H1 (cell line): Measurements from ENCODE around the gene C17orf50. TPM values are rescaled to one million over a fixed set of nuclear protein-coding genes. Genes with fewer than 3 reads are reported as not detected.

Experiments
- CTCF ChIA-PET: fragments of 300-600 bp; sonication (Branson Sonifier 250); formaldehyde crosslinking; loops from one replicate; lab custom pipeline; 2021; ENCODE audit not compliant: partially characterized antibody; lab: Charles Lee
- POLR2A ChIA-PET: fragments of 300-600 bp; sonication (Branson Sonifier 250); formaldehyde crosslinking; loops from one replicate; lab custom pipeline; 2021; ENCODE audit warnings: inconsistent platforms; ENCODE audit not compliant: partially characterized antibody; lab: Charles Lee
- DNase-seq, 2 experiments: peaks; one replicate each; pipeline versions ENCODE4 v3.0.0 to v3.0.0-alpha.2; 2010 to 2022; ENCODE audit warnings: low spot score in 2 of 2, low read depth in 1 of 2, mixed read lengths in 1 of 2
- FAIRE-seq: peaks from 2 replicates; lab custom pipeline; 2011; peaks lifted over from hg19 to GRCh38; lab: Jason Lieb, UNC
- H2AFZ ChIP-seq: 2 replicates; pipeline ENCODE4 v1.8.1; 2012; ENCODE audit warnings: low read length, inconsistent platforms
- H2AK5ac ChIP-seq: 2 replicates; pipeline ENCODE4 v1.6.1; 2013; ENCODE audit warnings: low read depth, low read length
- H2BK120ac ChIP-seq: replicated peaks from 2 replicates; pipeline ENCODE3; 2013; ENCODE audit warnings: low read depth, low read length, inconsistent platforms
- H2BK12ac ChIP-seq: 2 replicates; pipeline ENCODE4 v1.6.1; 2013; ENCODE audit warnings: low read depth, low read length
- H2BK15ac ChIP-seq: 2 replicates; pipeline ENCODE4 v1.6.1; 2013; ENCODE audit warnings: low read length
- H2BK20ac ChIP-seq: 2 replicates; pipeline ENCODE4 v1.6.1; 2013; ENCODE audit warnings: low read length
- H2BK5ac ChIP-seq: 2 replicates; pipeline ENCODE4 v1.6.1; 2013; ENCODE audit warnings: low read depth, low read length
- H3K14ac ChIP-seq: 2 replicates; pipeline ENCODE4 v1.6.1; 2013; ENCODE audit warnings: inconsistent platforms; ENCODE audit not compliant: insufficient read length
- H3K18ac ChIP-seq: 2 replicates; pipeline ENCODE4 v1.6.1; 2013; ENCODE audit warnings: low read length; ENCODE audit errors: extremely low read depth
- H3K23ac ChIP-seq: 2 replicates; pipeline ENCODE4 v1.6.1; 2013; ENCODE audit warnings: inconsistent platforms; ENCODE audit not compliant: insufficient read length
- H3K23me2 ChIP-seq: 2 replicates; pipeline ENCODE4 v1.6.1; 2013; ENCODE audit warnings: low read depth, low read length
- H3K27ac ChIP-seq: 2 replicates; pipeline ENCODE4 v1.6.1; 2011; ENCODE audit warnings: low read depth, low read length, inconsistent platforms
- H3K27me3 ChIP-seq, 4 experiments: replicated peaks in 1 of 4; 1 replicate in 1 of 4; 2 replicates in 3 of 4; pipeline versions ENCODE4 v1.6.1 to v1.8.1; 2011 to 2013; ENCODE audit warnings: low read length in 3 of 4, mild to moderate bottlenecking in 3 of 4, inconsistent platforms in 2 of 4, mixed read lengths in 2 of 4, moderate library complexity in 1 of 4; ENCODE audit not compliant: control insufficient read depth in 3 of 4, insufficient read depth in 3 of 4; ENCODE audit errors: extremely low read depth in 1 of 4
- H3K36me3 ChIP-seq, 4 experiments: 2 replicates each; pipeline versions ENCODE4 v1.6.1 to v1.8.1; 2011 to 2013; ENCODE audit warnings: mild to moderate bottlenecking in 4 of 4, low read length in 3 of 4, moderate library complexity in 2 of 4, control low read depth in 1 of 4, inconsistent platforms in 1 of 4; ENCODE audit not compliant: insufficient read depth in 4 of 4, control insufficient read depth in 2 of 4
- H3K4ac ChIP-seq: replicated peaks from 2 replicates; pipeline ENCODE3; 2013; ENCODE audit warnings: low read length, low read depth, mixed read lengths, inconsistent platforms; ENCODE audit not compliant: insufficient read length
- H3K4me1 ChIP-seq, 4 experiments: replicated peaks in 1 of 4; 1 replicate in 1 of 4; 2 replicates in 3 of 4; pipeline versions ENCODE4 v1.6.1 to v1.8.1; 2011 to 2013; ENCODE audit warnings: low read length in 3 of 4, inconsistent platforms in 2 of 4, mixed read lengths in 1 of 4; ENCODE audit not compliant: insufficient read depth in 4 of 4, control insufficient read depth in 3 of 4
- H3K4me2 ChIP-seq, 2 experiments: 2 replicates each; pipeline versions ENCODE4 v1.6.1 to v1.8.1; 2011 to 2013; ENCODE audit warnings: low read depth in 2 of 2, low read length in 2 of 2, control low read depth in 1 of 2, inconsistent platforms in 1 of 2, mild to moderate bottlenecking in 1 of 2; ENCODE audit not compliant: insufficient read depth in 1 of 2
- H3K4me3 ChIP-seq, 4 experiments: fragments of 200-600, 300-600 bp in 1 of 4; sonication (generic), shearing (Covaris generic), sonication (Bioruptor Twin) in 1 of 4; 2 replicates each; pipeline versions ENCODE4 v1.5.1 to v1.8.1; 2011 to 2016; ENCODE audit warnings: low read length in 4 of 4, low read depth in 3 of 4, control low read depth in 2 of 4, inconsistent platforms in 2 of 4, mild to moderate bottlenecking in 2 of 4, mixed read lengths in 1 of 4, moderate library complexity in 1 of 4; ENCODE audit not compliant: insufficient read depth in 2 of 4; ENCODE audit errors: extremely low read depth in 1 of 4
- H3K56ac ChIP-seq: replicated peaks from 2 replicates; pipeline ENCODE3; 2013; ENCODE audit warnings: low read depth, mild to moderate bottlenecking, mixed read lengths, low read length, inconsistent platforms; ENCODE audit not compliant: insufficient read length
- H3K79me1 ChIP-seq: 2 replicates; pipeline ENCODE4 v1.6.1; 2013; ENCODE audit warnings: low read depth, low read length, control low read depth
- H3K79me2 ChIP-seq, 2 experiments: 2 replicates each; pipeline versions ENCODE4 v1.6.1 to v1.8.1; 2012 to 2013; ENCODE audit warnings: low read length in 2 of 2, mild to moderate bottlenecking in 2 of 2, inconsistent platforms in 1 of 2; ENCODE audit not compliant: insufficient read depth in 2 of 2, control insufficient read depth in 1 of 2
- H3K9ac ChIP-seq, 4 experiments: replicated peaks in 1 of 4; 1 replicate in 1 of 4; 2 replicates in 3 of 4; pipeline versions ENCODE4 v1.6.1 to v1.8.1; 2011 to 2013; ENCODE audit warnings: low read depth in 3 of 4, low read length in 3 of 4, control low read depth in 2 of 4, mild to moderate bottlenecking in 2 of 4, moderate library complexity in 2 of 4, inconsistent platforms in 1 of 4; ENCODE audit errors: extremely low read depth in 1 of 4
- H3K9me3 ChIP-seq, 2 experiments: 2 replicates each; pipeline versions ENCODE4 v1.6.1 to v1.8.1; 2012 to 2013; ENCODE audit warnings: mild to moderate bottlenecking in 2 of 2, moderate library complexity in 2 of 2, control low read depth in 1 of 2, inconsistent platforms in 1 of 2, low read depth in 1 of 2, low read length in 1 of 2, mixed read lengths in 1 of 2; ENCODE audit not compliant: insufficient read depth in 2 of 2
- H4K20me1 ChIP-seq, 2 experiments: replicated peaks in 1 of 2; 2 replicates each; pipeline versions ENCODE3 to v1.8.1; 2011 to 2013; ENCODE audit warnings: inconsistent platforms in 2 of 2, low read length in 2 of 2, mild to moderate bottlenecking in 1 of 2; ENCODE audit not compliant: insufficient read depth in 2 of 2, control insufficient read depth in 1 of 2
- H4K5ac ChIP-seq: 2 replicates; pipeline ENCODE4 v1.6.1; 2013; ENCODE audit warnings: low read length, low read depth, mixed read lengths, inconsistent platforms; ENCODE audit not compliant: insufficient read length
- H4K8ac ChIP-seq: 2 replicates; pipeline ENCODE4 v1.8.0; 2013; ENCODE audit warnings: mild to moderate bottlenecking, moderate library complexity, low read length, inconsistent platforms; ENCODE audit not compliant: insufficient read depth; ENCODE audit errors: extremely low read depth
- H4K91ac ChIP-seq: replicated peaks from 2 replicates; pipeline ENCODE3; 2013; ENCODE audit warnings: low read length, mixed read lengths, inconsistent platforms; ENCODE audit not compliant: insufficient read length
- ATF3 ChIP-seq: IDR thresholded peaks from 2 replicates; pipeline ENCODE4 v1.6.1; 2011; ENCODE audit warnings: low read depth, mild to moderate bottlenecking, low read length; ENCODE audit not compliant: insufficient read depth
- WGBS, 2 experiments: shearing (Covaris generic) in 1 of 2; methylation state at CpG; one replicate each; pipeline versions ENCODE4 v1.1.6 to v1.1.7; 2013 to 2015; ENCODE audit warnings: low lambda C conversion rate in 2 of 2, mixed read lengths in 2 of 2, inconsistent platforms in 1 of 2, low coverage in 1 of 2, missing lambda C conversion rate in 1 of 2; ENCODE audit not compliant: insufficient replicate concordance in 2 of 2, insufficient coverage in 1 of 2, insufficient read length in 1 of 2; ENCODE audit errors: extremely low coverage in 1 of 2, missing lambda C conversion rate in 1 of 2; 5-methylcytosine and 5-hydroxymethylcytosine counted together
- polyA plus RNA-seq, 7 experiments: library from polyadenylated mRNA; depleted of rRNA in 3 of 7; stranded (reverse) in 5 of 7; unstranded in 2 of 7; fragments of >200 nt in 5 of 7; fragments of 200-250 nt in 2 of 7; gene quantifications; 1 replicate in 5 of 7; 2 replicates in 1 of 7; 4 replicates in 1 of 7; pipeline versions ENCODE4 v1.2.1 to v1.2.3, GENCODE V29; 2011 to 2013; ENCODE audit warnings: missing spikeins in 2 of 7, mixed read lengths in 2 of 7
- total RNA-seq: library from RNA; stranded (reverse); fragmentation: NEBNext Ultra II Directional; extraction: Animal tissue kit (Norgen Biotek cat#: 25700); gene quantifications from 2 replicates; pipeline ENCODE4 v1.2.1, GENCODE V29; 2021

Gene C17orf50
- total and polyA plus RNA-seq, 2 of the 8 experiments (the other 6 are each of a cell fraction or from before 2014, with no cell fraction given) = 0.12 TPM; not detected in 1

- Histone ChIP-seq H3K23ac (no peak overlapping the region), H3K27ac (no peak overlapping the region)
- CTCF ChIA-PET = interaction anchor here (0.6 to 3.8 kb wide), 3 partner anchors 11 to 1917 kb away, joined by 3 to 15 read pairs (median 3); no protein-coding TSS in a partner anchor
These were observed 44.5 kb upstream of the C17orf50 start for GRCh38 chr17:35716173-35716572.

More at GRCh38 chr17:35716173-35716572, 44.5 kb upstream of the C17orf50 start:
- no peak for DNase-seq
- no peak overlapping the region for H2BK12ac ChIP-seq
- no peak overlapping the region for H3K4me2 ChIP-seq
- no peak overlapping the region for H4K8ac ChIP-seq
- POLR2A ChIA-PET = no interaction called here
- 93% methylated on average over 3 of the region's 3 CpGs; no CpG with 5 or more reads in 1 of the 2 experiments for WGBS, 2 experiments
- no peak overlapping the region for H2BK15ac ChIP-seq
- H4K5ac ChIP-seq = no peak overlapping the region
- TF ChIP-seq ATF3 = no peak
- no peaks in the 10 kb centered on the region for H3K9me3 ChIP-seq
- FAIRE-seq = no peak
- H3K36me3 ChIP-seq = peaks cover 0 to 22% (median 12%) of the 10 kb centered on the region in 4 experiments; a peak in 6 of 8 replicates
- H3K4me3 ChIP-seq = no peak overlapping the region
- H2AFZ ChIP-seq = no peak overlapping the region
- no peak overlapping the region for H2BK120ac ChIP-seq
- no peaks in the 10 kb centered on the region for H3K79me2 ChIP-seq
- H2BK20ac ChIP-seq = no peak overlapping the region
- no peak overlapping the region for H3K4ac ChIP-seq
- H3K27me3 ChIP-seq = peaks cover 0 to 1% (median 0%) of the 10 kb centered on the region in 4 experiments; a peak in 1 of 7 replicates
- H3K9ac ChIP-seq = no peak overlapping the region
- H2BK5ac ChIP-seq = no peak overlapping the region
- no peak overlapping the region for H3K14ac ChIP-seq
- H3K79me1 ChIP-seq = no peaks in the 10 kb centered on the region
- H2AK5ac ChIP-seq = no peak overlapping the region
- H3K23me2 ChIP-seq = no peaks in the 10 kb centered on the region
- H3K4me1 ChIP-seq = no peaks in the 10 kb centered on the region
- H3K18ac ChIP-seq = no peak overlapping the region
- H4K20me1 ChIP-seq = peaks cover 0 to 8% of the 10 kb centered on the region in 2 experiments
- H3K56ac ChIP-seq = no peak overlapping the region
- H4K91ac ChIP-seq = no peak overlapping the region
